OCI-LY7 (cell line): ENCODE data around the gene CNIH3. TPM values are rescaled to one million over a fixed set of nuclear protein-coding genes. Genes with fewer than 3 reads are reported as not detected.

Experiments used
- BruUV-seq: library from RNA; stranded (reverse); fragments of 400-500 nt; replicated peaks from 2 replicates; lab custom pipeline; 2021; lab: Mats Ljungman, UMichigan
- CTCF ChIA-PET: fragments of 300-600 bp; sonication (Branson Sonifier 250); formaldehyde crosslinking; loops from one replicate; lab custom pipeline; 2022; ENCODE audit warnings: antibody characterized with exemption; ENCODE audit not compliant: unreplicated experiment; lab: Charles Lee
- POLR2A ChIA-PET: fragments of 300-600 bp; sonication (Branson Sonifier 250); formaldehyde crosslinking; loops from one replicate; lab custom pipeline; 2022; ENCODE audit warnings: antibody characterized with exemption; lab: Charles Lee
- DNase-seq: peaks from one replicate; pipeline ENCODE4 v3.0.0-alpha.2; 2015; ENCODE audit warnings: low spot score
- H2AFZ ChIP-seq: fragments of 200-600 bp; sonication (generic), shearing (Covaris generic); 2 replicates; pipeline ENCODE4 v1.6.1; 2014; ENCODE audit warnings: mild to moderate bottlenecking, antibody characterized with exemption, low read length, moderate library complexity
- H3K27ac ChIP-seq: fragments of 200-600 bp; sonication (generic); 2 replicates; pipeline ENCODE4 v1.5.1; 2014; ENCODE audit warnings: mixed run types, low read depth, mild to moderate bottlenecking, moderate library complexity, low read length, inconsistent platforms; ENCODE audit not compliant: poor library complexity, severe bottlenecking
- H3K36me3 ChIP-seq: fragments of 200-600 bp; sonication (generic); 2 replicates; pipeline ENCODE4 v1.6.1; 2014; ENCODE audit warnings: mild to moderate bottlenecking, antibody characterized with exemption, low read length, moderate library complexity, mixed read lengths; ENCODE audit not compliant: insufficient read depth
- H3K4me1 ChIP-seq: fragments of 200-600 bp; sonication (generic); 2 replicates; pipeline ENCODE4 v1.5.1; 2014; ENCODE audit warnings: mild to moderate bottlenecking, low read length; ENCODE audit not compliant: insufficient read depth, poor library complexity, severe bottlenecking
- H3K4me2 ChIP-seq: fragments of 200-600 bp; sonication (generic); 2 replicates; pipeline ENCODE4 v1.6.1; 2014; ENCODE audit warnings: mild to moderate bottlenecking, low read length
- H3K4me3 ChIP-seq: fragments of 200-600 bp; sonication (generic); 2 replicates; pipeline ENCODE4 v1.5.1; 2014; ENCODE audit warnings: mild to moderate bottlenecking, low read depth, low read length; ENCODE audit not compliant: poor library complexity, severe bottlenecking
- H3K79me2 ChIP-seq: fragments of 200-600 bp; sonication (generic); 2 replicates; pipeline ENCODE4 v1.6.1; 2016; ENCODE audit warnings: low read depth, mild to moderate bottlenecking, low read length, moderate library complexity, mixed read lengths; ENCODE audit not compliant: insufficient read depth
- H3K9me2 ChIP-seq: fragments of 200-600 bp; sonication (generic); 2 replicates; pipeline ENCODE4 v1.6.1; 2016; ENCODE audit warnings: mild to moderate bottlenecking, low read length, mixed read lengths; ENCODE audit not compliant: insufficient read depth
- H3K9me3 ChIP-seq: fragments of 200-600 bp; sonication (generic); 2 replicates; pipeline ENCODE4 v1.6.1; 2014; ENCODE audit warnings: mild to moderate bottlenecking, mixed run types, low read length, mixed read lengths
- H4K20me1 ChIP-seq: fragments of 200-600 bp; sonication (generic); 2 replicates; pipeline ENCODE4 v1.6.1; 2014; ENCODE audit warnings: mild to moderate bottlenecking, antibody characterized with exemption, low read length, moderate library complexity, mixed read lengths; ENCODE audit not compliant: insufficient read depth
- EZH2phosphoT487 ChIP-seq: fragments of 200-600 bp; sonication (generic); IDR thresholded peaks from 2 replicates; pipeline ENCODE4 v1.6.1; 2018; ENCODE audit warnings: low read depth, borderline replicate concordance, mild to moderate bottlenecking, mixed run types, antibody characterized with exemption, low read length, moderate library complexity, mixed read lengths
- intact Hi-C: fragments of 100-400 bp; cut with micrococcal nuclease; formaldehyde crosslinking; loops from one replicate; pipeline ENCODE4 v1.10.0; 2022; ENCODE audit not compliant: unreplicated experiment
- total RNA-seq, 2 experiments: library from RNA; depleted of rRNA in 1 of 2; stranded (reverse); fragments of >200 nt in 1 of 2; shearing (Covaris generic) in 1 of 2; gene quantifications; 2 replicates each; pipeline ENCODE4 v1.2.3, GENCODE V29; 2014 to 2022
- TF ChIP-seq, protein P1 (sequence below): fragments of 200-600 bp; sonication (generic); conservative IDR thresholded peaks from 2 replicates; pipeline ENCODE4 v1.5.1; 2014; ENCODE audit warnings: mild to moderate bottlenecking, antibody characterized with exemption, low read length, moderate library complexity, mixed read lengths

The CNIH3 gene
- total RNA-seq, 2 experiments from 2014 or later = 1.9 to 2.4 TPM

DNA sequence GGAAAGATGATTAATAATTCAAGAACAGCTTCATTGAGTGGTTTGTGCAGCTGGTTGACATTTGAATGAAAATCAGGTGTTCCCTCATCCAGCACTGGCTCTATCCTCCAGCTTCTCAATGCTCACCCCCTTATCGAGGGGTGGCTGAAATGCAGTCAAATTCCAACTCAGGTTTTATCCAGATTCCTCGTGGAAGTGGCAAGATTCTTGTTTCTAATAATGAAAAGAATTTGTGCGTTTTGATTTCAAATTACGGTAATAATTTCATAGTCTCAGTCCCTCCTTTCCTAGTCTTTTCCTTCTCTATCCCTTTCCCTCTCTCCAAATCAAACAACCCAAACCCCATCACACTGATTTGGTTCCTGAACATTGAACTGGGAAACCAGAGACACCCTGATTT lies 3.1 kb downstream of the CNIH3 start:
- Histone ChIP-seq H3K9me3 (no peaks in the 10 kb centered on the region), H3K36me3 (no peaks in the 10 kb centered on the region), H3K4me1 (no peaks in the 10 kb centered on the region), H3K9me2 (no peaks in the 10 kb centered on the region), H2AFZ (no peak overlapping the region), H3K4me3 (no peak overlapping the region), H3K79me2 (no peaks in the 10 kb centered on the region), H3K27ac (no peak overlapping the region), H3K4me2 (no peak overlapping the region), H4K20me1 (no peaks in the 10 kb centered on the region)
- ChIA-PET POLR2A (interaction anchor here (1.0 kb wide), 1 partner anchor 8 kb away, joined by 3 read pairs; no protein-coding TSS in a partner anchor), CTCF (no interaction called here)
- intact Hi-C loops = no loop called here
- DNase-seq = no peak
- BruUV-seq = no TSS peak
- TF ChIP-seq, protein P1, sequence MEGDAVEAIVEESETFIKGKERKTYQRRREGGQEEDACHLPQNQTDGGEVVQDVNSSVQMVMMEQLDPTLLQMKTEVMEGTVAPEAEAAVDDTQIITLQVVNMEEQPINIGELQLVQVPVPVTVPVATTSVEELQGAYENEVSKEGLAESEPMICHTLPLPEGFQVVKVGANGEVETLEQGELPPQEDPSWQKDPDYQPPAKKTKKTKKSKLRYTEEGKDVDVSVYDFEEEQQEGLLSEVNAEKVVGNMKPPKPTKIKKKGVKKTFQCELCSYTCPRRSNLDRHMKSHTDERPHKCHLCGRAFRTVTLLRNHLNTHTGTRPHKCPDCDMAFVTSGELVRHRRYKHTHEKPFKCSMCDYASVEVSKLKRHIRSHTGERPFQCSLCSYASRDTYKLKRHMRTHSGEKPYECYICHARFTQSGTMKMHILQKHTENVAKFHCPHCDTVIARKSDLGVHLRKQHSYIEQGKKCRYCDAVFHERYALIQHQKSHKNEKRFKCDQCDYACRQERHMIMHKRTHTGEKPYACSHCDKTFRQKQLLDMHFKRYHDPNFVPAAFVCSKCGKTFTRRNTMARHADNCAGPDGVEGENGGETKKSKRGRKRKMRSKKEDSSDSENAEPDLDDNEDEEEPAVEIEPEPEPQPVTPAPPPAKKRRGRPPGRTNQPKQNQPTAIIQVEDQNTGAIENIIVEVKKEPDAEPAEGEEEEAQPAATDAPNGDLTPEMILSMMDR = no peak
- no peak for TF ChIP-seq EZH2phosphoT487

DNA sequence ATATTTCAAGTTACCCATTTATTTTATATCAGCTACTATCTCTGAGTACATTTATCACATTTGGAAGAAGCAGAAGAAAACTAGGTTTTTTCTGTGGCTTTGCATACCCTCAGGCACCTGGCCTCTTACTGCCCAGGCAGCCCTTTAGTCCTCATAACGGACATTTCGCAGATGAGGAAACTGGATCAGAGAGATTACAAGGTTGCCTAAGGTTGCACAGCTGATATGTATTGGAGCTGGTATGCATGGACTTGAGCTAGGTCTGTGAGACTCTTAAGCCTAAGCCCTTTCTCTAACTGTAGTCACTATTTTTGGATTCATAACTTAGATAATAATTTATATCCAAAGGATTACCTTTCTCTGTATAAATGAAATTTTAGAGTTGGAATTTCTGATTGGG lies 4.0 kb downstream of the CNIH3 start:
- Histone ChIP-seq H3K27ac (no peak overlapping the region), H3K4me2 (no peak overlapping the region), H3K36me3 (no peaks in the 10 kb centered on the region), H3K4me1 (no peaks in the 10 kb centered on the region), H3K79me2 (no peaks in the 10 kb centered on the region), H4K20me1 (no peaks in the 10 kb centered on the region), H2AFZ (no peak overlapping the region), H3K9me2 (no peaks in the 10 kb centered on the region), H3K4me3 (no peak overlapping the region), H3K9me3 (no peaks in the 10 kb centered on the region)
- BruUV-seq = no TSS peak
- TF ChIP-seq, protein P1 = no peak
- no peak for TF ChIP-seq EZH2phosphoT487
- CTCF ChIA-PET = no interaction called here
- intact Hi-C loops = no loop called here
- POLR2A ChIA-PET = interaction anchor here (1.0 kb wide), 1 partner anchor 9 kb away, joined by 3 read pairs; no protein-coding TSS in a partner anchor
- no peak for DNase-seq

DNA sequence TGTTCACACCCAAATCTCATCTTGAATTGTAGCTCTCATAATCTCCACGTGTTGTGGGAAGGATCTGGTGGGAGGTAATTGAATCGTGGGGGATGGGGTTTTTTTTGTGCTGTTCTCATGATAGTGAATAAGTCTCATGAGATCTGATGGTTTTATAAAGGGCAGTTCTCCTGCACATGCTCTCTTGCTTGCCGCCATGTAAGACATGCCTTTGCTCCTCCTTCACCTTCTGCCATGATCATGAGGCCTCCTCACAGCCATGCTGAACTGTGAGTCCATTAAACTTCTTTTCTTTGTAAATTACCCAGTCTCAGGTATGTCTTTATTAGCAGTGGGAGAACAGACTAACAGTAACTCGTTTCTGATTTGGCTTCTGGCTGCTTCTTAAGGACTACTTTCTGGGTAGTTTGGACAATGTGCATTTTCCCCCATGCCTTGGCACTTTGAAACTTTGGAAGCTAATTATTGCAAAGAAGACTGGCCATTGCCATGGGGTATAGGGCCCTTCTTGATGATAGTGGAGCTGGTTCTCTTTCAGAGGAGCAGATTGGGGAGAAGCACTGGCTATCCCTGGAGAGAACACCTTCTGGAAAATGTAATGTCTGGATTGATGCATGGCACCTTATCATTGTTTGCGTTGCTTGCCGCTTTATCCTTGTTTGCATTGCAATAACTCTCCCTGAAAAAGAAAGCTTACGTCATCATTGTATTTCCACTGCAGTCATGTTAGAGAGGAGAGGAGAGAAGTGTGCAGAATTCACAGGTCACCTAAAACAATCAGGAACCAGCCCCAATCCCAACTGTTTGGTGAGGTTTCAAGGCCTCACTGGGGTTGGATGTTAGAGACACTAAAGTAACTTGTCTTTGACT lies 5.9 kb downstream of the CNIH3 start:
- H3K4me1 ChIP-seq = no peaks in the 10 kb centered on the region
- no peak overlapping the region for H3K4me2 ChIP-seq
- TF ChIP-seq EZH2phosphoT487 = no peak
- TF ChIP-seq, protein P1 = no peak
- H3K36me3 ChIP-seq = no peaks in the 10 kb centered on the region
- no peaks in the 10 kb centered on the region for H3K9me2 ChIP-seq
- H3K27ac ChIP-seq = no peak overlapping the region
- no peaks in the 10 kb centered on the region for H3K9me3 ChIP-seq
- H3K4me3 ChIP-seq = no peak overlapping the region
- no peak for DNase-seq
- no peaks in the 10 kb centered on the region for H4K20me1 ChIP-seq
- H2AFZ ChIP-seq = no peak overlapping the region
- CTCF ChIA-PET = no interaction called here
- intact Hi-C loops = no loop called here
- POLR2A ChIA-PET = no interaction called here
- H3K79me2 ChIP-seq = no peaks in the 10 kb centered on the region
- no TSS peak for BruUV-seq
